GM11168 (cell line): ENCODE results near the gene GUCA1A.
"Not testable (repeated sequence)": the region's sequence is repeated elsewhere in the genome, so short reads cannot be mapped to it uniquely, and the experiment has no call there.

Source experiments
- in situ Hi-C: fragments of 300-500 bp; cut with MboI; formaldehyde crosslinking; loops from one replicate; pipeline ENCODE4 v1.12.0; 2022; ENCODE audit warnings: low sequenced_read_pairs; ENCODE audit not compliant: unreplicated experiment

GUCA1A gene

GRCh38 chr6:42142118-42142835 is 30.9 kb upstream of the GUCA1A start, which contains the start of gene C6orf132:
C6orf132 (minus strand) TSS chr6:42142620; CDS start chr6:42142444, 176 bp downstream.
- in situ Hi-C loops = no loop called here

GRCh38 chr6:42147138-42147562 is 26.0 kb upstream of the GUCA1A start:
- in situ Hi-C loops = no loop called here

- in situ Hi-C loops = no loop called here
These were observed 25.1 kb upstream of the GUCA1A start for GRCh38 chr6:42148058-42148457.

GRCh38 chr6:42150254-42150653 is 22.9 kb upstream of the GUCA1A start:
- in situ Hi-C loops = no loop called here

GRCh38 chr6:42152024-42152423 is 21.1 kb upstream of the GUCA1A start:
- in situ Hi-C loops = no loop called here

GRCh38 chr6:42152528-42153213 is 20.5 kb upstream of the GUCA1A start:
- in situ Hi-C loops = not testable (repeated sequence)

- in situ Hi-C loops = no loop called here
These were observed 19.2 kb upstream of the GUCA1A start for GRCh38 chr6:42153921-42154320.

GRCh38 chr6:42154461-42155209 is 18.5 kb upstream of the GUCA1A start:
- in situ Hi-C loops = no loop called here

- in situ Hi-C loops = no loop called here
These were observed 17.9 kb upstream of the GUCA1A start for GRCh38 chr6:42155293-42155692.

GRCh38 chr6:42156638-42157037 is 16.5 kb upstream of the GUCA1A start:
- in situ Hi-C loops = no loop called here

- in situ Hi-C loops = no loop called here
These were observed 15.2 kb upstream of the GUCA1A start for GRCh38 chr6:42158011-42158410.

- in situ Hi-C loops = no loop called here
These were observed 14.5 kb upstream of the GUCA1A start for GRCh38 chr6:42158631-42159030.

GRCh38 chr6:42159431-42160024 is 13.6 kb upstream of the GUCA1A start:
- in situ Hi-C loops = no loop called here

GRCh38 chr6:42162384-42162783 is 10.8 kb upstream of the GUCA1A start:
- in situ Hi-C loops = no loop called here

GRCh38 chr6:42162812-42163211 is 10.4 kb upstream of the GUCA1A start:
- in situ Hi-C loops = no loop called here

- in situ Hi-C loops = no loop called here
These were observed 9.2 kb upstream of the GUCA1A start for GRCh38 chr6:42163981-42164380.

GRCh38 chr6:42165016-42165415 is 8.1 kb upstream of the GUCA1A start:
- in situ Hi-C loops = no loop called here

- in situ Hi-C loops = no loop called here
These were observed 6.6 kb upstream of the GUCA1A start for GRCh38 chr6:42166444-42167141.

GRCh38 chr6:42168650-42169049 is 4.5 kb upstream of the GUCA1A start:
- in situ Hi-C loops = no loop called here

GRCh38 chr6:42169780-42170179 is 3.4 kb upstream of the GUCA1A start:
- in situ Hi-C loops = not testable (repeated sequence)
